ENCODE measurements around the gene PGF. TPM values are rescaled to one million over a fixed set of nuclear protein-coding genes. Genes with fewer than 3 reads are reported as not detected.

The PGF gene
- total RNA-seq, 1 donor from 2014 or later: 12.4 TPM

DNA sequence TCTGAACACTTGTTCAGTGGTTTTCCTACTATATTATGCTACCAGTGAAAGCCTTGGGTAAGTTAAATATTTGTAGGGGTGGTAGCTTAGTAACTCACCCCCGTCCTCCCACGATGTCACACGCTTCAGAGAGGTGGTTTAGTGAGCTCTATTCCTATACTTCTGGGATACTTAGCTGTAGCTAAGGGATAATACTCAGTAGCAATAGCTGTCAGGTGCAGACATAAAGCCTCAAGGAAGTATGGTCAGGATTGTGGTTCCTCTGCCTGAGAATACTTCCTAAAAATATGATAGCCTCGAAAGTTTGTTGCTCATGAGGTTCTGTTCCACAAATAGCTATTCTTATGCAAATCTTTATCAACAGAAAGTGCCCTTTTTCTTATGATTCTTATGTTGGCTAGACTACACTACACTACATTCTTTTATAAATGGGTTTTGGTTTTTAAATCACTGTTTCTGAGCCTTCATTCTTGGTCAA, 61.7 kb downstream of the PGF start:
- DNase-seq (ENCODE audit: low spot score) (no peak), ATAC-seq (no peak)
- intact Hi-C loops (cut with DNase I): no loop called here

- DNase-seq (ENCODE audit: low spot score) (no peak), ATAC-seq (no peak)
- intact Hi-C loops (cut with DNase I): no loop called here
Measured at GRCh38 chr14:74892745-74893144, 62.7 kb downstream of the PGF start.

GRCh38 chr14:74891870-74892269, 63.5 kb downstream of the PGF start:
- intact Hi-C loops (cut with DNase I): no loop called here
- DNase-seq (ENCODE audit: low spot score) (no peak), ATAC-seq (no peak)

Other genes starting within 250 kb of the PGF start
- gene AREL1, start 242.5 kb downstream of the PGF start, total RNA-seq: 26.7 TPM
- 43.0 TPM for gene FCF1, start 242.5 kb downstream of the PGF start, total RNA-seq
- gene YLPM1, start 192.3 kb downstream of the PGF start, total RNA-seq: 91.2 TPM
- gene PROX2, start 79.5 kb downstream of the PGF start, total RNA-seq: not detected
- gene DLST, start 73.7 kb downstream of the PGF start, total RNA-seq: 79.6 TPM
- 4.7 TPM for gene RPS6KL1, start 32.3 kb downstream of the PGF start, total RNA-seq
- gene EIF2B2, start 47.3 kb upstream of the PGF start, total RNA-seq: 30.8 TPM
- gene MLH3, start 95.9 kb upstream of the PGF start, total RNA-seq: 46.6 TPM
- 14.0 TPM for gene ACYP1, start 108.4 kb upstream of the PGF start, total RNA-seq
- gene ZC2HC1C, start 114.0 kb upstream of the PGF start, total RNA-seq: 2.5 TPM
- 111 TPM for gene NEK9, start 171.5 kb upstream of the PGF start, total RNA-seq
- gene TMED10, start 221.0 kb upstream of the PGF start, total RNA-seq: 256 TPM

All from sciatic nerve (tissue), 2 donors.